Activated T-helper 17 cell treated with anti-CD3 and anti-CD28 coated beads, Interleukin-2, amount 50 U/mL, for 72 hours (primary cell): ENCODE results near the gene BCAM. TPM values are rescaled to one million over a fixed set of nuclear protein-coding genes. Genes with fewer than 3 reads are reported as not detected.
A peak's percentile ranks its signal among the peaks of the same experiment; 100 is the strongest.
"Not testable (repeated sequence)": the region's sequence is repeated elsewhere in the genome, so short reads cannot be mapped to it uniquely, and the experiment has no call there.

Experiments
- ATAC-seq: fragments of 150-1000 bp; cut with Tn5 transposase; replicated peaks from 2 replicates; pipeline ENCODE4 v1.10.0; 2021; ENCODE audit warnings: mild to moderate bottlenecking, moderate library complexity
- H3K27ac Mint-ChIP-seq: one replicate; pipeline ENCODE4 v1.8.0; 2022; ENCODE audit warnings: mixed read lengths
- H3K27me3 Mint-ChIP-seq: one replicate; pipeline ENCODE4 v1.8.0; 2022; ENCODE audit warnings: mixed read lengths
- H3K36me3 Mint-ChIP-seq: one replicate; pipeline ENCODE4 v1.8.0; 2022; ENCODE audit warnings: low read depth, mild to moderate bottlenecking, mixed read lengths
- H3K4me1 Mint-ChIP-seq: one replicate; pipeline ENCODE4 v1.8.0; 2022; ENCODE audit warnings: mixed read lengths
- H3K4me3 Mint-ChIP-seq: one replicate; pipeline ENCODE4 v1.8.0; 2022; ENCODE audit warnings: mild to moderate bottlenecking, mixed read lengths
- H3K9me3 Mint-ChIP-seq: one replicate; pipeline ENCODE4 v1.8.0; 2022; ENCODE audit warnings: mixed read lengths
- total RNA-seq, 2 donors: library from RNA; stranded (reverse); gene quantifications; one replicate each; pipeline ENCODE4 v1.2.3, GENCODE V29; 2022

Gene BCAM
- total RNA-seq, 2 donors from 2014 or later = not detected

DNA sequence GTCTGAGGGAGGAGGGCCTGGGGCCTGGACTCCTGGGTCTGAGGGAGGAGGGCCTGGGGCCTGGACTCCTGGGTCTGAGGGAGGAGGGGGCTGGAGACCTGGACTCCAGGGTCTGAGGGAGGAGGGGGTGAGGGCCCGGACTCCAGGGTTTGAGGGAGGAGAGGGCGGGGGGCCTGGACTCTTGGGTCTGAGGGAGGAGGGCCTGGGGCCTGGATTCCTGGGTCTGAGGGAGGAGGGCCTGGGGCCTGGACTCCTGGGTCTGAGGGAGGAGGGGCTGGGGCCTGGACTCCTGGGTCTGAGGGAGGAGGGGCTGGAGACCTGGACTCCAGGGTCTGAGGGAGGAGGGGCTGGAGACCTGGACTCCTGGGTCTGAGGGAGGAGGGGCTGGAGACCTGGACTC, 27.2 kb upstream of the BCAM start:
- ATAC-seq, H3K36me3 Mint-ChIP-seq, H3K27ac Mint-ChIP-seq, H3K9me3 Mint-ChIP-seq, H3K27me3 Mint-ChIP-seq, H3K4me1 Mint-ChIP-seq, H3K4me3 Mint-ChIP-seq: not testable (repeated sequence)

- Mint-ChIP-seq H3K36me3 (no peaks in the 10 kb centered on the region), H3K4me3 (no peak overlapping the region), H3K27ac (no peak overlapping the region), H3K9me3 (no peaks in the 10 kb centered on the region), H3K27me3 (peaks cover 7% of the 10 kb centered on the region), H3K4me1 (peaks cover 7% of the 10 kb centered on the region)
- ATAC-seq = no peak
Measured at GRCh38 chr19:44782729-44783128, 26.2 kb upstream of the BCAM start.

DNA sequence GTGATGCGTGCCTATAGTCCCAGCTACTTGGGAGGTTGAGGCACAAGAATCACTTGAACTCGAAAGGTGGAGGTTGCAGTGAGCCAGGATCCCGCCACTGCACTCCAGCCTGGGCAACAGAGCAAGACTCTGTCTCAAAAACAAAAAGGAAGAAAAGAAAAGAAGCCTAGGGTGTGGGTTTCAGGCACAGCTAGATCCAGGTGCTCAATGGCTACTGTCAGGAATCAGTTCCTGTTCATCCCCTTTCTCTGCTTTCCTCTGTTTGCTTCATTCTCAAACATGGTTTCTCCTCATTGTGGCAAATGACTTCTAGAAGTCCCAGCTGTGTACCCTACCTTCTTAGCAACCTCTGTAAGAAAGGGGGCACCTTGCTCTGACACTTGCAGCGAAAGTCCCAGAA, 25.4 kb upstream of the BCAM start:
- H3K4me3 Mint-ChIP-seq = no peak overlapping the region
- no peak overlapping the region for H3K27ac Mint-ChIP-seq
- peaks cover 7% of the 10 kb centered on the region for H3K4me1 Mint-ChIP-seq
- H3K9me3 Mint-ChIP-seq = no peaks in the 10 kb centered on the region
- ATAC-seq = no peak
- peaks cover 7% of the 10 kb centered on the region for H3K27me3 Mint-ChIP-seq
- no peaks in the 10 kb centered on the region for H3K36me3 Mint-ChIP-seq

DNA sequence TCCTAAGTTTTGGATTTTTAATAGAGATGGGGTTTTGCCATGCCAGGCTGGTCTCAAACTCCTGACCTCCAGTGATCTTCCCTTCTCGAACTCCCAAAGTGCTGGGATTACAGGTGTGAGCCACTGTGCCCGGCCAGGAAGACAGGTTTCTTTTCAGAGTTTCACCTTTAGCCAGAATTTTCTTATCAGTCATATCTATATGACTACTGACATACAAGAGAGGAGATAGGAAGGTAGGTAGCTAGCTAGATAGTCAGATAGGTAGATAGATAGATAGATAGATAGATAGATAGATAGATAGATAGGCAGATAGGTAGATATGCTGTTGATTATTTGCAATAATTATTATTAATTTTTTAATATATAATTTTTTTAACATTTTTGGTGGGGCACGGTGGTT, 23.6 kb upstream of the BCAM start:
- Mint-ChIP-seq H3K27me3 (peaks cover 4% of the 10 kb centered on the region), H3K4me1 (peaks cover 7% of the 10 kb centered on the region), H3K4me3 (no peak overlapping the region), H3K27ac (no peak overlapping the region), H3K36me3 (no peaks in the 10 kb centered on the region), H3K9me3 (no peaks in the 10 kb centered on the region)
- ATAC-seq = no peak

DNA sequence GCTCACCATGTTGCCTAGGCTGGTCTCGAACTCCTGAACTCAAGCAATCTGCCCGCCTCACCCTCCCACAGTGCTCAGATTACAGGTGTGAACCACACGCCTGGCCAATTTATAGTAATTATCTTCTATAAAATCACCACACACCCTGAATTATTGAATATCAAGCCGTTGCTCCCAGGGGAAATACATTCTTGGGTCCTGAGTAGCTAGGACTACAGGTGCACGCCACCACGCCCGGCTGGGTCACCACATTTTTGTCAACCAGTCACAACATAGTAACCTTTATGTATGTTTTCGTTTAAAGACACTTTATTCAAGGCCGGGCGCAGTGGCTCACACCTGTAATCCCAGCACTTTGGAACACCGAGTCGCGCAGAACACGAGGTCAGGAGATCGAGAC, 22.9 kb upstream of the BCAM start:
- H3K9me3 Mint-ChIP-seq = no peaks in the 10 kb centered on the region
- no peak overlapping the region for H3K4me3 Mint-ChIP-seq
- no peak for ATAC-seq
- no peak overlapping the region for H3K27ac Mint-ChIP-seq
- H3K27me3 Mint-ChIP-seq = peaks cover 4% of the 10 kb centered on the region
- H3K36me3 Mint-ChIP-seq = no peaks in the 10 kb centered on the region
- peaks cover 7% of the 10 kb centered on the region for H3K4me1 Mint-ChIP-seq

GRCh38 chr19:44788971-44789370, 19.9 kb upstream of the BCAM start:
- H3K4me3 Mint-ChIP-seq = no peak overlapping the region
- peaks cover 7% of the 10 kb centered on the region for H3K4me1 Mint-ChIP-seq
- no peaks in the 10 kb centered on the region for H3K9me3 Mint-ChIP-seq
- H3K27ac Mint-ChIP-seq = no peak overlapping the region
- no peak for ATAC-seq
- H3K27me3 Mint-ChIP-seq = peaks cover 4% of the 10 kb centered on the region
- no peaks in the 10 kb centered on the region for H3K36me3 Mint-ChIP-seq

DNA sequence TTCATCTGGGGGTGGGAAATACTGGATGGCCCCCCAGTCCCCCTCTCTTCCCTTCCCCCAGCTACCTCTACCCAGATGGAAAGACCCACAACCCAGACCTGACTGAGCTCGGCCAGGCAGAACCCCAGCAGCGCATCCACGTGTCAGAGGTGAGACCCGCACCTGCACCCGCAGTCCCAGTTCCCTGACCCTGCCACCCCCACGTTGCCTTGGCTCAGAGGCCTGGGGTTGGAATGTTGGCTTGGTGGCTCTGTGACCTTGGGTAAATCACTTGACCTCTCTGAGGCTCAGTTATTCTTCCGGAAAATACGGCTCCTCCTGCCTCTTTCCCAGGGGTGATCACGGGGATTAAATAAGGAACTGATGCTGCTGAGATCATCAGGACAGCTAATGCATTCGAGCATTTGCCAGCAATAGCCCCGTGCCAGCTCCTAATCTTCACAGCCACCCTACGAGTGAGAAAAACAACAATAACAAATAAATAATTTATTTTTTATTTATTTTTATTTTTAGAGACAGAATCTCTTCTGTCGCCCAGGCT, 18.9 kb upstream of the BCAM start:
- no peaks in the 10 kb centered on the region for H3K27me3 Mint-ChIP-seq
- H3K9me3 Mint-ChIP-seq = no peaks in the 10 kb centered on the region
- H3K27ac Mint-ChIP-seq = no peak overlapping the region
- H3K4me3 Mint-ChIP-seq = no peak overlapping the region
- no peak for ATAC-seq
- no peaks in the 10 kb centered on the region for H3K36me3 Mint-ChIP-seq
- H3K4me1 Mint-ChIP-seq = no peaks in the 10 kb centered on the region

DNA sequence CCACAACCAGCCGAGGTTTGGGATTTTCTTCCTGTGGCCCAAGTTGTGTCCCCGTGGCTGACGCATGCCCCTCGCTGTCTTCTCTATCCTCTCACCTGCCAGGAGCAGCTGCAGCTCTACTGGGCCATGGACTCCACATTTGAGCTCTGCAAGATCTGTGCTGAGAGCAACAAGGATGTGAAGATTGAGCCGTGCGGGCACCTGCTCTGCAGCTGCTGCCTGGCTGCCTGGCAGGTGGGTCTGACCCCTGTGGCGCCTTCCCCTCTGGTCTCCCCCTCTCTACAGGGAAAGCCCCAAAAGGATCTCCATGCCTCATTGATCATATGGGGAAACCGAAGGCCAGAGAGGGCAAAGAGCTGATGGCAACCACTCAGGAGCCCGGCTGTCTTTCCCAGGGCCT, 16.6 kb upstream of the BCAM start:
- Mint-ChIP-seq H3K36me3 (no peaks in the 10 kb centered on the region), H3K9me3 (no peaks in the 10 kb centered on the region), H3K27me3 (no peaks in the 10 kb centered on the region), H3K4me1 (peaks cover 5% of the 10 kb centered on the region), H3K27ac (no peak overlapping the region), H3K4me3 (no peak overlapping the region)
- ATAC-seq = no peak

DNA sequence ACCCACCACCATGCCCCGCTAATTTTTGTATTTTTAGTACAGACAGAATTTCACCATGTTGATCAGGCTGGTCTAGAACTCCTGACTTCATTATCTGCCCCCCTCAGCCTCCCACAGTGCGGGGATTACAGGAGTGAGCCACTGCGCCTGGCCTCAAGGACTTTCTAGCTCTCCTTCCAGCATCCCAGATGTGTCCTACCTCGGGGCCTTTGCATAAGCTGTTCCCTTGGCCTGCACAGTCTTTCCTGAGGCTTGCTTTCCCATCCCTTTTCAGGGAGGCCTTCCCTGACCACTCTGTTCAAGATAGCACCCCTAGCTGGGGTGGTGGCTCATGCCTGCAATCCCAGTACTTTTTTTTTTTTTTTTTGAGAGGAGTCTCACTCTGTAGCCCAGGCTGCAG, 14.3 kb upstream of the BCAM start:
- Mint-ChIP-seq H3K27me3 (no peaks in the 10 kb centered on the region), H3K4me3 (no peak overlapping the region), H3K9me3 (no peaks in the 10 kb centered on the region), H3K36me3 (no peaks in the 10 kb centered on the region), H3K27ac (peak overlapping the region; percentile 22), H3K4me1 (peaks cover 5% of the 10 kb centered on the region)
- ATAC-seq = no peak

- no peak for ATAC-seq
- Mint-ChIP-seq H3K27ac (no peak overlapping the region), H3K9me3 (no peaks in the 10 kb centered on the region), H3K36me3 (no peaks in the 10 kb centered on the region), H3K27me3 (no peaks in the 10 kb centered on the region), H3K4me3 (no peak overlapping the region), H3K4me1 (peaks cover 5% of the 10 kb centered on the region)
Measured at GRCh38 chr19:44795398-44795987, 13.4 kb upstream of the BCAM start.

- Mint-ChIP-seq H3K4me1 (peaks cover 5% of the 10 kb centered on the region), H3K9me3 (no peaks in the 10 kb centered on the region), H3K36me3 (no peaks in the 10 kb centered on the region), H3K27ac (peak overlapping the region; percentile 46), H3K27me3 (no peaks in the 10 kb centered on the region), H3K4me3 (no peak overlapping the region)
- ATAC-seq = no peak
Measured at GRCh38 chr19:44796701-44797115, 12.2 kb upstream of the BCAM start.

DNA sequence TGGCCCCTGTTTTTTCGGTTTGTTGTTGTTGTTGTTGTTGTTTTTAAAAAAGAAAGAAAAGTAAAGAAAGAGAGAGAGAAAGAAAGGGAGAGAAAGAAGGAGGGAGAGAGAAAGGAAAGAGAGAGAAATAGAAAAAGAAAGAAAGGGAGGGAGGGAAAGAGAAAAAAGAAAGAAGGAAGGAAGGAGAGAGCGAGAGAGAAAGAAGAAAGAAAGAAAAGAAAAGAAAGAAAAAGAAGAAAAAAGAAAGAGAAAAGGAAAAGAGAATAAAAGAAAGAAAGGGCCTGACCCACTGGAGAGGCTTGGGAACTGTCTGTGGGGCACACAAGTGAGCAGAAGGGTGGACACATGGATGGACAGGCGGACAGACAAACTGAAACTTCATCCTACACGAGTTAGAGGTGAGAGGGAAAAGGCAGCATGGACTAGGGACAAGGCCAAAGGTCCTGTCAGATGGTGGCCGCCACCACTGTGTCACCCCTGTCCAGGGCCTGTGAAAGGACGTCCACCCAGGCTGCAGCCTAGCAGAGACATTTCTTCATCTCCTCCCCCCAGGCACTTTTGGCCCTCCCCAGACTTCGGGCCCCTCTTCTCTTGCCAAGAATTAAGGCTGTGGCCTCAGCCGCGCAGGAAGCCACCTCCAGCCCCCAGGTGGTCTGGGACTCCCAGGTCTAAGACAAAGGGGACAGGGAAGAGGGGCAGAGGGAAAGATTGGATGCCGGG, 9.1 kb upstream of the BCAM start:
- peaks cover 5% of the 10 kb centered on the region for H3K4me1 Mint-ChIP-seq
- no peaks in the 10 kb centered on the region for H3K9me3 Mint-ChIP-seq
- ATAC-seq = no peak
- no peak overlapping the region for H3K27ac Mint-ChIP-seq
- no peaks in the 10 kb centered on the region for H3K36me3 Mint-ChIP-seq
- no peaks in the 10 kb centered on the region for H3K27me3 Mint-ChIP-seq
- no peak overlapping the region for H3K4me3 Mint-ChIP-seq

DNA sequence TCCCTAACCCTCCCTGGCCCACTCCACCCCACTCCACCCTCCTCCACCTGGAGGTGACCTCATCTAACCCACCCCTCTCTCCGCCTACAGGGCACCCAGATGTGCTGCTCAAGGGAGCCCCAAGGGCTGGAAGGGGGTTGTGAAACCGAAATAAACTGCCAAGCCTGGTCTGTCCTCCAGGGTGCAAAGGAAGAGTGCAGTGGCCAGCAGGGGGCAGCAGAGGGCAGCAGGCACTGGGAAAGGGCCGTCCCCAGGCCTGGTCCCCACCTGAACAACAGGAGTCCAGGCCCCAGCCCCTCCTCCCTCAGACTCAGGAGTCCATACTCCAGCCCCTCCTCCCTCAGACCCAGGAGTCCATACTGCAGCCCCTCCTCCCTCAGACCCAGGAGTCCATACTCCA, 8.4 kb upstream of the BCAM start:
- H3K36me3 Mint-ChIP-seq = no peaks in the 10 kb centered on the region
- no peaks in the 10 kb centered on the region for H3K27me3 Mint-ChIP-seq
- no peak overlapping the region for H3K27ac Mint-ChIP-seq
- ATAC-seq = peak; percentile 94
- peaks cover 5% of the 10 kb centered on the region for H3K4me1 Mint-ChIP-seq
- no peak overlapping the region for H3K4me3 Mint-ChIP-seq
- no peaks in the 10 kb centered on the region for H3K9me3 Mint-ChIP-seq

DNA sequence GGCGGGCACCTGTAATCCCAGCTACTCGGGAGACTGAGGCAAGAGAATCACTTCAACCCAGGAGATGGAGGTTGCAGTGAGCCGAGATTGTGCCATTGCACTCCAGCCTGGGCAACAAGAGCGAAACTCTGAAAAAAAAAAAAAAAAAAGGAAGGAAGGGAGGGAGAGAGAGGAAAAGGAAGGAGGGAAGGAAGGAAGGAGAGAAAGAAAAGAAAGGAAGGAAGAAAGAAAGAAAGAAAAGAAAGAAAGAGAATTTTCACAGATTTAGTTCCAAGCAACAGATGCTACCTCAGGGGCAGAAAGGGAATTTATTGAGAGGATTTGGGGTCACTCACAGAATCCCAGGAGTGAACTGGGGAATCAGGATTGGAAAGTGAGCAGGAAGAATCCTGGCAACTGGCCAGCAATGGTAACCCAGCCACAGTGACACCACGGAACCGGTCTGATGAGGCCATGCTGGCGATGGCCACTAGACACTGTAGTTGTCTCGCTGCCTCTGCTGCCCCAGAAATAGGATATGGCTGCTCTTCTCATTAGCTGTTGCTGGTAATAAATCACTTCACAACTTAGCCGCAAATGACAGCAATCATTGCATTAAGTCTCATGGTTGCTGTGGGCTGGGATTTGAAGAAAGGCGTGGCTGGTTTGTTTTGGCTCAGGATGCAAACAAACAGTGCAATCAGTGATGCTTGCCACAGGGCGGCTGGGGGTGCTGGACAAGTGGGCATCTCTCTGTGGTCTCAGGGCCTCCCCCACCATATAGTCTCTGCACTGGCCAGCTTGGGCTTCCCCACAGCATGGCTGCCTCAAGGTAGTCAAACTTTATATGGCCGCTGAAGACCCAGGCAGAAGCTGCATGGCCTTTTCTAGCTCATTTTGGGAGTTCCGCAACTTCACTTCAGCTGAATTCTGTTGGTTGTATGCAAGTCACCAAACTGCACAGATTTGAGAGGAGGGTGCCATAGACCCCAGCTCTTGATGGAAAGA, 5.2 kb upstream of the BCAM start:
- H3K27me3 Mint-ChIP-seq = no peaks in the 10 kb centered on the region
- no peak overlapping the region for H3K4me3 Mint-ChIP-seq
- no peaks in the 10 kb centered on the region for H3K4me1 Mint-ChIP-seq
- no peak for ATAC-seq
- no peak overlapping the region for H3K27ac Mint-ChIP-seq
- no peaks in the 10 kb centered on the region for H3K36me3 Mint-ChIP-seq
- no peaks in the 10 kb centered on the region for H3K9me3 Mint-ChIP-seq
